ENCODE data around the gene KRTAP17-1. TPM values are rescaled to one million over a fixed set of nuclear protein-coding genes. Genes with fewer than 3 reads are reported as not detected.

KRTAP17-1 gene
- polyA plus RNA-seq, 1 donor (not counting 4 experiments of a cell fraction or from before 2014, with no cell fraction given), result not detected

- H3K9me3 ChIP-seq (ENCODE audit: control insufficient read depth, low read depth, low read length), result no peaks in the 10 kb centered on the region
- H3K79me2 ChIP-seq (ENCODE audit: control insufficient read depth, insufficient read depth, low read length), result no peaks in the 10 kb centered on the region
- H3K4me2 ChIP-seq (ENCODE audit: control insufficient read depth, extremely low read depth, insufficient read depth, low read depth, low read length), result no peak overlapping the region
- FAIRE-seq (no peak), DNase-seq (ENCODE audit: low read depth, low spot score) (no peak)
- H3K9me1 ChIP-seq (ENCODE audit: control insufficient read depth, extremely low read depth, insufficient read depth, low read length), result no peaks in the 10 kb centered on the region
- no peaks in the 10 kb centered on the region for H3K27me3 ChIP-seq (ENCODE audit: control insufficient read depth, extremely low read depth, insufficient read depth, low read length)
- H3K36me3 ChIP-seq (ENCODE audit: control insufficient read depth in 2 of 2, extremely low read depth in 1 of 2, insufficient read depth in 2 of 2, low read length in 2 of 2), result no peaks in the 10 kb centered on the region
- no peaks in the 10 kb centered on the region for H4K20me1 ChIP-seq (ENCODE audit: control insufficient read depth, extremely low read depth, insufficient read depth, low read length)
- peaks cover 12% of the 10 kb centered on the region for H3K4me1 ChIP-seq (ENCODE audit: control insufficient read depth, extremely low read depth, insufficient read depth, low read length)
- no peak overlapping the region for H3K4me3 ChIP-seq (ENCODE audit: control insufficient read depth in 2 of 3, extremely low read depth in 1 of 3, insufficient read depth in 2 of 3, low read depth in 1 of 3, low read length in 3 of 3)
- peak overlapping the region; percentile 49 for H2AFZ ChIP-seq (ENCODE audit: control insufficient read depth, low read length)
- TF ChIP-seq CTCF (optimal IDR thresholded peaks at IDR 0.05 in 1 of 3, IDR thresholded peaks at IDR 0.05 in 1 of 3, conservative IDR thresholded peaks at IDR 0.05 in 1 of 3; ENCODE audit: extremely low read depth in 1 of 3, insufficient read depth in 2 of 3, low read length in 3 of 3) (no peak), EZH2 (IDR thresholded peaks at IDR 0.05; ENCODE audit: low read length) (no peak)
- no peak overlapping the region for H3K9ac ChIP-seq (ENCODE audit: control insufficient read depth, extremely low read depth, insufficient read depth, low read length)
- no peak overlapping the region for H3K27ac ChIP-seq (ENCODE audit: control insufficient read depth, insufficient read depth, low read length)
- dilution Hi-C loops (cut with MboI; ENCODE audit: extremely low pct_ligation_motif_present, low sequenced_read_pairs), result no loop called here
Observed at GRCh38 chr17:41296846-41297245, 18.7 kb downstream of the KRTAP17-1 start.

GRCh38 chr17:41294016-41294415 lies 21.5 kb downstream of the KRTAP17-1 start:
- Histone ChIP-seq H4K20me1 (ENCODE audit: control insufficient read depth, extremely low read depth, insufficient read depth, low read length) (no peaks in the 10 kb centered on the region), H3K9me1 (ENCODE audit: control insufficient read depth, extremely low read depth, insufficient read depth, low read length) (no peaks in the 10 kb centered on the region), H3K9me3 (ENCODE audit: control insufficient read depth, low read depth, low read length) (no peaks in the 10 kb centered on the region), H3K4me3 (ENCODE audit: control insufficient read depth in 2 of 3, extremely low read depth in 1 of 3, insufficient read depth in 2 of 3, low read depth in 1 of 3, low read length in 3 of 3) (no peak overlapping the region), H3K4me1 (ENCODE audit: control insufficient read depth, extremely low read depth, insufficient read depth, low read length) (peaks cover 13% of the 10 kb centered on the region), H3K27ac (ENCODE audit: control insufficient read depth, insufficient read depth, low read length) (no peak overlapping the region), H2AFZ (ENCODE audit: control insufficient read depth, low read length) (no peak overlapping the region), H3K9ac (ENCODE audit: control insufficient read depth, extremely low read depth, insufficient read depth, low read length) (no peak overlapping the region), H3K36me3 (ENCODE audit: control insufficient read depth in 2 of 2, extremely low read depth in 1 of 2, insufficient read depth in 2 of 2, low read length in 2 of 2) (no peaks in the 10 kb centered on the region), H3K79me2 (ENCODE audit: control insufficient read depth, insufficient read depth, low read length) (no peaks in the 10 kb centered on the region), H3K4me2 (ENCODE audit: control insufficient read depth, extremely low read depth, insufficient read depth, low read depth, low read length) (no peak overlapping the region), H3K27me3 (ENCODE audit: control insufficient read depth, extremely low read depth, insufficient read depth, low read length) (no peaks in the 10 kb centered on the region)
- dilution Hi-C loops (cut with MboI; ENCODE audit: extremely low pct_ligation_motif_present, low sequenced_read_pairs), result no loop called here
- TF ChIP-seq EZH2 (IDR thresholded peaks at IDR 0.05; ENCODE audit: low read length) (no peak), CTCF (optimal IDR thresholded peaks at IDR 0.05 in 1 of 3, IDR thresholded peaks at IDR 0.05 in 1 of 3, conservative IDR thresholded peaks at IDR 0.05 in 1 of 3; ENCODE audit: extremely low read depth in 1 of 3, insufficient read depth in 2 of 3, low read length in 3 of 3) (no peak)
- DNase-seq (ENCODE audit: low read depth, low spot score) (no peak), FAIRE-seq (no peak)

All from keratinocyte (primary cell).